ENCODE data around the gene MCM3AP. TPM values are rescaled to one million over a fixed set of nuclear protein-coding genes. Genes with fewer than 3 reads are reported as not detected.
"Not testable (repeated sequence)": the region's sequence is repeated elsewhere in the genome, so short reads cannot be mapped to it uniquely, and the experiment has no call there.

Gene MCM3AP
- total RNA-seq, 2 donors from 2014 or later, result 90.6 to 94.3 TPM

GRCh38 chr21:46212721-46213484 lies 72.5 kb downstream of the MCM3AP start:
- DNase-seq, result no peak
- ATAC-seq, result no peak
- intact Hi-C loops (cut with DNase I, micrococcal nuclease), result no loop called here

GRCh38 chr21:46211786-46212720 lies 73.4 kb downstream of the MCM3AP start:
- no peak for ATAC-seq
- DNase-seq, result peak in 1 of 2 donors; percentile 11

GRCh38 chr21:46211376-46211775 lies 74.0 kb downstream of the MCM3AP start:
- intact Hi-C loops (cut with DNase I, micrococcal nuclease), result no loop called here
- DNase-seq (peak in 1 of 2 donors; percentile 8), ATAC-seq (no peak)

More at GRCh38 chr21:46211786-46212720, 73.4 kb downstream of the MCM3AP start:
- intact Hi-C loops (cut with DNase I, micrococcal nuclease), result no loop called here

GRCh38 chr21:46210378-46211136 lies 74.9 kb downstream of the MCM3AP start:
- ATAC-seq (no peak), DNase-seq (peak in 1 of 2 donors; percentile 16)
- intact Hi-C loops (cut with DNase I, micrococcal nuclease), result no loop called here

- ATAC-seq (no peak), DNase-seq (peak; percentile 2 to 19)
- intact Hi-C loops (cut with DNase I, micrococcal nuclease), result no loop called here
Observed at GRCh38 chr21:46208761-46209721, 76.4 kb downstream of the MCM3AP start.

- no peak for ATAC-seq
- DNase-seq, result peak in 1 of 2 donors; percentile 2
- intact Hi-C loops (cut with DNase I, micrococcal nuclease), result no loop called here
Observed at GRCh38 chr21:46207920-46208591, 77.4 kb downstream of the MCM3AP start.

GRCh38 chr21:46207006-46207919 lies 78.1 kb downstream of the MCM3AP start:
- ATAC-seq (no peak), DNase-seq (peak in 1 of 2 donors; percentile 1)
- intact Hi-C loops (cut with DNase I, micrococcal nuclease), result no loop called here

- intact Hi-C loops (cut with DNase I, micrococcal nuclease), result no loop called here
- peak; percentile 15 for ATAC-seq
- DNase-seq, result peak in 1 of 2 donors; percentile 2
Observed at GRCh38 chr21:46206163-46207005, 79.0 kb downstream of the MCM3AP start.

- intact Hi-C loops (cut with DNase I, micrococcal nuclease), result no loop called here
- no peak for DNase-seq
- no peak for ATAC-seq
Observed at GRCh38 chr21:46205766-46206162, 79.6 kb downstream of the MCM3AP start.

- intact Hi-C loops (cut with DNase I, micrococcal nuclease), result no loop called here
- ATAC-seq (no peak), DNase-seq (no peak)
Observed at GRCh38 chr21:46205166-46205565, 80.2 kb downstream of the MCM3AP start.

GRCh38 chr21:46203203-46203600 lies 82.2 kb downstream of the MCM3AP start:
- no peak for ATAC-seq
- DNase-seq, result no peak
- intact Hi-C loops (cut with DNase I, micrococcal nuclease), result no loop called here

- intact Hi-C loops (cut with DNase I, micrococcal nuclease), result no loop called here
- no peak for ATAC-seq
- no peak for DNase-seq
Observed at GRCh38 chr21:46202592-46203202, 82.7 kb downstream of the MCM3AP start.

GRCh38 chr21:46200877-46201803 lies 84.3 kb downstream of the MCM3AP start:
- ATAC-seq; DNase-seq; intact Hi-C loops (cut with DNase I, micrococcal nuclease): not testable (repeated sequence)
